Fibroblast of villous mesenchyme (primary cell): ENCODE measurements around the gene ZBTB47. TPM values are rescaled to one million over a fixed set of nuclear protein-coding genes. Genes with fewer than 3 reads are reported as not detected.
A peak's percentile ranks its signal among the peaks of the same experiment; 100 is the strongest.

Experiments used
- DNase-seq: peaks from one replicate; pipeline ENCODE4 v3.0.0-alpha.2; 2010; ENCODE audit warnings: low read depth
- H3K4me3 ChIP-seq: 2 replicates; pipeline ENCODE4 v1.5.1; 2011; ENCODE audit warnings: low read depth, mild to moderate bottlenecking, low read length
- total RNA-seq: library from RNA; depleted of rRNA; stranded (reverse); fragments of >200 nt; gene quantifications from 2 replicates; pipeline ENCODE4 v1.2.3, GENCODE V29; 2012
- TF ChIP-seq, protein P1 (sequence below): IDR thresholded peaks from 2 replicates; pipeline ENCODE4 v1.5.1; 2012; ENCODE audit warnings: low read depth, mild to moderate bottlenecking, low read length; ENCODE audit not compliant: insufficient read depth

ZBTB47 gene
- total RNA-seq, 1 donor = 25.9 TPM

DNA sequence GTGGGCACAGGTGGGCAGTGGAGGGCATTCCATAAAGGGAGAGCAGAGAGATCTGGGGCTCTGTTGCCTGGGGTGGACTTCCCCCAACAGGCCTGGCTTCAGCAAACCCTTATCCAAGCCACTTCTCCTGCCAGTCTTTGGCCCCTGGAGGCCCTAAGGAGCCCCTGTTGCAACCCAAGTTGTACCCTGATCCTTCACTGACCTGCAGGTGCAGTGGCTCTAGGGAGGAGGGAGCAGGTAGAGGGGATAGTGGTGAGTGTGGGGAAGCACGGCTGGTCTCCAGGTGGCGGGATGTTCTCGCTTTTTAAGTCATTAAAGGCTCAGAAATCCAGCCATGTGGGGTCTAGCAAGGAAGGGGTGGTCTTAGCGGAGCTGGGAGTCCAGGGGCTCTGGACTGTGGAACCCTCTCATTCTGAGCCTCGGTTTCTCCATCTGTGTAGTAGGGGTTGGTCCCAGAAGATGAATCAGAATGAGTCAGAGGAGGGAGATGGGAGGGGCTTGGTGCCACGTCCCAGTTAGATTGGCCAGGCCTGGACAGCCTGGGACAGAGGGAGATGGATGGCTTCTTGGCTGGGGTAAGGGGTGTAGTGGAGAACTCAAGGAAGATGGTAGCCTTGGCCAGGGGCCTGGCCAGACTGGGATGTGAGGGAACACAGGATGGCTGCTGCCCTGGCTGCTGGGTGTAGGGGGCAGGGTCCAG is 2.6 kb downstream of the ZBTB47 start:
- TF ChIP-seq, protein P1, sequence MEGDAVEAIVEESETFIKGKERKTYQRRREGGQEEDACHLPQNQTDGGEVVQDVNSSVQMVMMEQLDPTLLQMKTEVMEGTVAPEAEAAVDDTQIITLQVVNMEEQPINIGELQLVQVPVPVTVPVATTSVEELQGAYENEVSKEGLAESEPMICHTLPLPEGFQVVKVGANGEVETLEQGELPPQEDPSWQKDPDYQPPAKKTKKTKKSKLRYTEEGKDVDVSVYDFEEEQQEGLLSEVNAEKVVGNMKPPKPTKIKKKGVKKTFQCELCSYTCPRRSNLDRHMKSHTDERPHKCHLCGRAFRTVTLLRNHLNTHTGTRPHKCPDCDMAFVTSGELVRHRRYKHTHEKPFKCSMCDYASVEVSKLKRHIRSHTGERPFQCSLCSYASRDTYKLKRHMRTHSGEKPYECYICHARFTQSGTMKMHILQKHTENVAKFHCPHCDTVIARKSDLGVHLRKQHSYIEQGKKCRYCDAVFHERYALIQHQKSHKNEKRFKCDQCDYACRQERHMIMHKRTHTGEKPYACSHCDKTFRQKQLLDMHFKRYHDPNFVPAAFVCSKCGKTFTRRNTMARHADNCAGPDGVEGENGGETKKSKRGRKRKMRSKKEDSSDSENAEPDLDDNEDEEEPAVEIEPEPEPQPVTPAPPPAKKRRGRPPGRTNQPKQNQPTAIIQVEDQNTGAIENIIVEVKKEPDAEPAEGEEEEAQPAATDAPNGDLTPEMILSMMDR = no peak
- H3K4me3 ChIP-seq = no peak overlapping the region
- DNase-seq = peak; percentile 31

DNA sequence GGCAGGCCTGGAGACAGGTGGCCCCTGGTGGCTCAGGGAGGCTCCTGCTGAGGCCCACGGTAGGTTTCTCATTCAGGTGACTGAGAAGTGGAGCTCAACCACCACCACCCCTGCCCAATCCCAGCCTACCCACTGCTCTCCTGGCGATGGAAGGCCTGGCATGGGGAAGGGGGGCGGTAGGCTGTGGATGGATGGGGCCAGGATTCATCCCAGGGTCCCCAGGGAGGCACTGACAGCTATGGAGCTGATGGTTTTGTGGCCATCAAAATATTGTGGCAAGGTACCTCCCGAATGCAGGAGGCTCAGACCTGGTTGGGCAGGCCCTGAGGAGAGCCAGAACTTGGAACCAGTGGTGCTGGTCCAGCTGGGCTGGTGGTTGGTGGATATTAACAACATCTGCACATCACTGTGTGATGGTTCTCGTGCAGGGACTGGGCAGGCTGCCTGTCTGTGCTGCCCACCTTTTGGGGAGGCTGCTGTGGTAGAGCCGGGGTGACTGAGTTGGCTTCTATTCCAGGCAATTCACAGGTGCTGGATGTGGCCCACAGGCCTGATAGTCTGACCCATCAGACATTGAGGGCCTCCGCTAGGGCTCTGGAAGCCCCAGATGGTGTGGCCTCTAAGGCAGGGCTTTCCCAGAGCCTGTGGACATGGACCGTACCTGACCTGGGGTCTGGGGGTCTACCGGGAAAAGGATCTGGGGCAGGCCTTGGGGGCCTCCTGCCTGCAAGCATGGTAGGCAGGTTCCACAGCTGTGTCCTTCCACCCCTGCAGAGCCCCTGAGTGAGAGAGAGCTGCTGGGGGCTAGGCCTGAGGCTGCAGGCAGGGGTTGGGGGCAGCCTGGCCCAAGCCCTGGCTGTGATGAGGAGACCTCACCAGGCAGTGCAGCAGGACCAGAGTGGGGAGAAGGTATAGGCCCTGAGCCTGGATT is 3.4 kb downstream of the ZBTB47 start:
- H3K4me3 ChIP-seq = no peak overlapping the region
- TF ChIP-seq, protein P1 = no peak
- no peak for DNase-seq

DNA sequence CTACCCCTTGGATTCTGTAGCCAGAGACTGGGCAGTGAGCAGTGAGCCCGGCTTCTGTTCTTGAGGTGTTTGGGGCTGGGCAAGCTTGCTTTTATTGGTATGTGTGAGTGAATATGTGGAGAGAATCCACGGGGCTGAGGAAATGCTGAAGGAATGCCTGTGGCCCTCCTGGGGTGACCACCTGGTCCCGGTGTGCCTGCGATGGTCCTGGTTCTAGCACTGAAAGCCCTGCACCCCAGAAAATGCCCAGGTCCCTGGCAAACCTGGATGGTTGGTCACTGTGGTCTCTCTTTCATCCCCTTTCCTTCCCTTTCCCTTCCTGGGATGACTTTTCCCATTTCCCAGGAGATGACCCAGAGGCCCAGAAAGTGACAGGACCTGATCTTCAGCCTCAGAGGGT is 4.2 kb downstream of the ZBTB47 start:
- no peak overlapping the region for H3K4me3 ChIP-seq
- TF ChIP-seq, protein P1 = no peak
- no peak for DNase-seq

DNA sequence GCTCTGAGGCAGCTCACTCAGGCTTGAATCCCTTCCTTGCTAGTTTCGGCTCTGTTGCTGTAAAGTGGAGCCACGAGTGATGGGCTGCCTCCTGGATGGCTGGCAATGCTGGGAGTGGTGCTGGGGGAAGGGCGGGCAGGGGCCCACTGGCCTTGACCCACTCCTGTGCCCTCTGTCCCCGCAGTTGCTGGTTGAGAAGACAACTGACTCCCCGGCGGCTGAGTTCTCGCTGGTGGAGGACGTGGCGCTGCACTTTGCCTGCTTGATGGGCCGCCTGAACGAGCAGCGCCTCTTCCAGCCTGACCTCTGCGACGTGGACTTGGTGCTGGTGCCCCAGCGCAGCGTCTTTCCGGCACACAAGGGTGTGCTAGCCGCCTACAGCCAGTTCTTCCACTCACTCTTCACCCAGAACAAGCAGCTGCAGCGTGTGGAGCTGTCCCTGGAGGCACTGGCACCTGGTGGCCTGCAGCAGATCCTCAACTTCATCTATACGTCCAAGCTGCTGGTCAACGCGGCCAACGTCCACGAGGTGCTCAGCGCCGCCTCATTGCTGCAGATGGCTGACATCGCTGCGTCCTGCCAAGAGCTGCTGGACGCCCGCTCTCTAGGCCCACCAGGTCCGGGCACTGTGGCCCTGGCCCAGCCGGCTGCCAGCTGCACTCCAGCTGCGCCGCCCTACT is 4.7 kb downstream of the ZBTB47 start:
- DNase-seq = no peak
- H3K4me3 ChIP-seq = no peak overlapping the region
- TF ChIP-seq, protein P1 = no peak

DNA sequence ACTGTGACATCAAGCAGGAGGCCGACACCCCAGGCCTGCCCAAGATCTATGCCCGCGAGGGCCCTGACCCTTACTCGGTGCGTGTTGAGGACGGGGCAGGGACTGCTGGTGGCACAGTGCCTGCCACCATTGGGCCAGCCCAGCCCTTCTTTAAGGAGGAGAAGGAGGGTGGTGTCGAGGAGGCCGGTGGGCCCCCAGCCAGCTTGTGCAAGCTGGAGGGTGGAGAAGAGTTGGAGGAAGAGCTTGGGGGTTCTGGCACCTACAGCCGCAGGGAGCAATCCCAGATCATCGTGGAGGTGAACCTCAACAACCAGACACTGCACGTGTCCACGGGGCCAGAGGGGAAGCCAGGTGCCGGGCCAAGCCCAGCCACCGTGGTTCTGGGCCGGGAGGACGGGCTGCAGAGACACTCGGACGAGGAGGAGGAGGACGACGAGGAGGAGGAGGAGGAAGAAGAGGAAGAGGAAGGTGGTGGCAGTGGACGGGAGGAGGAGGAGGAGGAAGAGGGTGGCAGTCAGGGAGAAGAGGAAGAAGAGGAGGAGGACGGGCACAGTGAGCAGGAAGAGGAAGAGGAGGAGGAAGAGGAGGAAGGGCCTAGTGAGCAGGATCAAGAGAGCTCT is 5.4 kb downstream of the ZBTB47 start:
- DNase-seq = no peak
- H3K4me3 ChIP-seq = no peak overlapping the region
- TF ChIP-seq, protein P1 = no peak

DNA sequence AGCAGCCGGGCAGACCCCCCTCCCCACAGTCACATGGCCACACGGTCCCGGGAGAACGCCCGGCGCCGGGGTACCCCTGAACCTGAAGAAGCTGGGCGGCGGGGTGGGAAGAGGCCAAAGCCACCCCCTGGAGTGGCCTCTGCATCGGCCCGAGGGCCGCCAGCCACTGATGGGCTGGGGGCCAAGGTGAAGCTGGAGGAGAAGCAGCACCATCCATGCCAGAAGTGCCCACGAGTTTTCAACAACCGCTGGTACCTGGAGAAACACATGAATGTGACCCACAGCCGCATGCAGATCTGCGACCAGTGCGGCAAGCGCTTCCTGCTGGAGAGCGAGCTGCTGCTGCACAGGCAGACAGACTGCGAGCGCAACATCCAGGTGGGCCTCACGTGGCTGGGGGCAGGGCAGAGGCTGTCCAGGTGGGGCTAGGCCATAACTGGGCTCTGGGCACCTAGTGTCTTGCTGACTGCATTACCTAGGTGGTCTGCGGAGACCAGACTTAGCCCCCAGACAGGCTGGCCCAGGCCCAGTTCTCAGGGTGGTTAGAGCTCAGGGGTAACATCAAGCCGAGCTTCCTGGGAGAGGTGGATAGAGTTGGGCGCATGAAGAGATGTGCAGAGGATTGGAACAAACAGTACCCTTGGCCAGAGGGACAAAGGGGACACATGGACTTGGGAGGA is 6.1 kb downstream of the ZBTB47 start:
- TF ChIP-seq, protein P1 = no peak
- no peak for DNase-seq
- H3K4me3 ChIP-seq = no peak overlapping the region
